HepG2 (cell line): Measurements from ENCODE around the gene ESF1. TPM values are rescaled to one million over a fixed set of nuclear protein-coding genes. Genes with fewer than 3 reads are reported as not detected.
A peak's percentile ranks its signal among the peaks of the same experiment; 100 is the strongest.

Experiments
- AHR ChIP-seq: IDR thresholded peaks from 2 replicates; pipeline ENCODE4 v1.6.1; 2018; ENCODE audit warnings: missing genetic modification reagents, missing compliant biosample characterization
- ATF7-NPFF ChIP-seq: sonication (generic); formaldehyde crosslinking; IDR thresholded peaks from 2 replicates; pipeline ENCODE4 v1.8.1; 2023; ENCODE audit warnings: mild to moderate bottlenecking, low read depth, missing genetic modification reagents, moderate library complexity
- ETV5 ChIP-seq: IDR thresholded peaks from 2 replicates; pipeline ENCODE4 v1.6.1; 2018; ENCODE audit warnings: missing biosample characterization, missing genetic modification reagents, inconsistent platforms, borderline replicate concordance
- HOXA7 ChIP-seq: sonication (generic); formaldehyde crosslinking; IDR thresholded peaks from 2 replicates; pipeline ENCODE4 v1.8.1; 2022; ENCODE audit warnings: mild to moderate bottlenecking, missing genetic modification reagents, moderate library complexity
- JARID2 ChIP-seq: sonication (generic); formaldehyde crosslinking; IDR thresholded peaks from 2 replicates; pipeline ENCODE4 v1.8.1; 2023; ENCODE audit warnings: missing genetic modification reagents, inconsistent platforms; ENCODE audit not compliant: insufficient replicate concordance
- MYNN ChIP-seq: sonication (generic); formaldehyde crosslinking; IDR thresholded peaks from 2 replicates; pipeline ENCODE4 v1.4.0; 2020; ENCODE audit warnings: mild to moderate bottlenecking, low read depth, missing genetic modification reagents
- SALL2 ChIP-seq: sonication (generic); formaldehyde crosslinking; IDR thresholded peaks from 2 replicates; pipeline ENCODE4 v1.8.1; 2023; ENCODE audit warnings: mild to moderate bottlenecking, missing genetic modification reagents, inconsistent platforms
- ZBTB7A ChIP-seq: sonication (generic); formaldehyde crosslinking; IDR thresholded peaks from 2 replicates; pipeline ENCODE4 v1.8.0; 2022; ENCODE audit warnings: mild to moderate bottlenecking, missing genetic modification reagents
- ZC3H4 ChIP-seq: sonication (generic); formaldehyde crosslinking; IDR thresholded peaks from 2 replicates; pipeline ENCODE4 v1.4.0; 2020; ENCODE audit warnings: missing genetic modification reagents, borderline replicate concordance
- ZFX ChIP-seq: sonication (generic); formaldehyde crosslinking; IDR thresholded peaks from 2 replicates; pipeline ENCODE4 v1.4.0; 2020; ENCODE audit warnings: mild to moderate bottlenecking, low read depth, missing genetic modification reagents, moderate library complexity
- ZKSCAN1 ChIP-seq: fragments of 150-350 bp; IDR thresholded peaks from 2 replicates; pipeline ENCODE4 v1.6.1; 2014; ENCODE audit warnings: low read length
- ZNF282 ChIP-seq: fragments of 450-650 bp; IDR thresholded peaks from 2 replicates; pipeline ENCODE4 v1.6.1; 2018; ENCODE audit not compliant: partially characterized antibody
- ZNF333 ChIP-seq: sonication (generic); formaldehyde crosslinking; IDR thresholded peaks from 2 replicates; pipeline ENCODE4 v1.4.0; 2020; ENCODE audit warnings: mild to moderate bottlenecking, missing genetic modification reagents, borderline replicate concordance
- ZNF33A ChIP-seq: sonication (generic); formaldehyde crosslinking; IDR thresholded peaks from 2 replicates; pipeline ENCODE4 v1.5.1; 2020; ENCODE audit warnings: missing genetic modification reagents, mild to moderate bottlenecking, moderate library complexity, borderline replicate concordance
- ZNF430 ChIP-seq: sonication (generic); formaldehyde crosslinking; IDR thresholded peaks from 2 replicates; pipeline ENCODE4 v1.9.0; 2021; ENCODE audit warnings: mild to moderate bottlenecking, missing genetic modification reagents
- ZNF558 ChIP-seq: sonication (generic); formaldehyde crosslinking; IDR thresholded peaks from 2 replicates; pipeline ENCODE4 v1.9.0; 2022; ENCODE audit warnings: mild to moderate bottlenecking, missing genetic modification reagents, borderline replicate concordance
- polyA plus RNA-seq, 8 experiments: library from polyadenylated mRNA; depleted of rRNA in 3 of 8; stranded (reverse) in 7 of 8; unstranded in 1 of 8; fragments of >200 nt; fragmentation: Illumina TruSeq in 4 of 8; extraction: Trizol in 4 of 8; gene quantifications; 2 replicates each; pipeline versions ENCODE4 v1.2.1 to v1.2.3, GENCODE V29; 2011 to 2016; ENCODE audit warnings: low read depth in 4 of 8, missing spikeins in 1 of 8, mixed read lengths in 1 of 8; ENCODE audit not compliant: insufficient read depth in 1 of 8
- total RNA-seq, 5 experiments: library from RNA; depleted of rRNA; stranded (reverse); fragments of >200 nt; fragmentation: Illumina TruSeq; extraction: Trizol; gene quantifications; 2 replicates each; pipeline ENCODE4 v1.2.3, GENCODE V29; 2016; ENCODE audit warnings: low read depth in 1 of 5
- TF ChIP-seq, protein P1 (sequence below): sonication (generic); formaldehyde crosslinking; conservative IDR thresholded peaks from 2 replicates; pipeline ENCODE4 v1.4.0; 2020; ENCODE audit warnings: missing genetic modification reagents
- TF ChIP-seq, protein P2 (sequence below): IDR thresholded peaks from 2 replicates; pipeline ENCODE4 v1.6.1; 2016
- TF ChIP-seq, protein P3 (sequence below): sonication (generic); formaldehyde crosslinking; IDR thresholded peaks from 2 replicates; pipeline ENCODE4 v1.8.0; 2022; ENCODE audit warnings: low read depth, missing genetic modification reagents
- TF ChIP-seq, protein P4 (sequence below): sonication (generic); formaldehyde crosslinking; IDR thresholded peaks from 2 replicates; pipeline ENCODE4 v1.8.0; 2023; ENCODE audit warnings: mild to moderate bottlenecking, missing genetic modification reagents
- TF ChIP-seq, protein P5 (sequence below): IDR thresholded peaks from 2 replicates; pipeline ENCODE4 v1.6.1; 2016; ENCODE audit warnings: control low read depth

The ESF1 gene
- total and polyA plus RNA-seq, 2 of the 13 experiments (the other 11 are each of a cell fraction or from before 2014, with no cell fraction given) = 7.3 to 66.9 TPM

DNA sequence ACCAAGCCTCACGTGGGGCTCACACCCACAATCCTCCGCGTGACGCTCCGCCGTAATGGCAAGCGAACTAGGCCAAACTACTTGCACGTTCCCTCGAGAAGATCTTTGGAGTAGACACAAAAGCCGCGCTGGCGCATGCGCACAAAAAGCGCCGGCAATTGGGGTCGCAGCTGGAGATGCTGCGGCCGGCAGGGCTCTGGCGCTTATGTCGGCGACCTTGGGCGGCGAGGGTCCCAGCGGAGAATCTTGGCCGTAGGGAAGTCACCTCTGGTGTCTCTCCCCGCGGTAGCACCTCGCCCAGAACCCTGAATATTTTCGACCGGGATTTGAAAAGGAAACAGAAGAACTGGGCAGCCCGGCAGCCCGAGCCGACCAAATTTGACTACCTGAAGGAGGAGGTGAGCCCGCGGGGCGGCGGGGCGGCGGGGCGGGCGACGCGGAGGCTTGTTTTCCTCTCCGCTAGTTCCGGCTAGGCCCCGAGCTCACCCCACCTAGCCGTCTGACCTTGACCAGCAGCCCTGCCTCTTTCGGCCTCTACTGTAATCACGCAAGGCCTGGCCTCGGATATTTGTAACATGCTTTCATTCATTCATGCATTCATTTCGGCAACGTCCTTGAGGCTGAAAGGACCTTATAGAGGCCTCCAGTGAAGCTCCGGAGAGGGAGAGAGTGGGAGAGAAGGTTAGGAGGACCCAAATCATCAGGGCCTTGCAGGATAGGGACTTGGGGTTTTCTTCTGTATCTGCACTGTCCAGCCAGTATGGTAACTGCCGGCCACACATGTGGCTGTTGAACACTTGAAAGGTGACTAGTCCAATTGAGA is at the start of gene ESF1, which contains the start of gene NDUFAF5 (continued):
- TF ChIP-seq, protein P1, sequence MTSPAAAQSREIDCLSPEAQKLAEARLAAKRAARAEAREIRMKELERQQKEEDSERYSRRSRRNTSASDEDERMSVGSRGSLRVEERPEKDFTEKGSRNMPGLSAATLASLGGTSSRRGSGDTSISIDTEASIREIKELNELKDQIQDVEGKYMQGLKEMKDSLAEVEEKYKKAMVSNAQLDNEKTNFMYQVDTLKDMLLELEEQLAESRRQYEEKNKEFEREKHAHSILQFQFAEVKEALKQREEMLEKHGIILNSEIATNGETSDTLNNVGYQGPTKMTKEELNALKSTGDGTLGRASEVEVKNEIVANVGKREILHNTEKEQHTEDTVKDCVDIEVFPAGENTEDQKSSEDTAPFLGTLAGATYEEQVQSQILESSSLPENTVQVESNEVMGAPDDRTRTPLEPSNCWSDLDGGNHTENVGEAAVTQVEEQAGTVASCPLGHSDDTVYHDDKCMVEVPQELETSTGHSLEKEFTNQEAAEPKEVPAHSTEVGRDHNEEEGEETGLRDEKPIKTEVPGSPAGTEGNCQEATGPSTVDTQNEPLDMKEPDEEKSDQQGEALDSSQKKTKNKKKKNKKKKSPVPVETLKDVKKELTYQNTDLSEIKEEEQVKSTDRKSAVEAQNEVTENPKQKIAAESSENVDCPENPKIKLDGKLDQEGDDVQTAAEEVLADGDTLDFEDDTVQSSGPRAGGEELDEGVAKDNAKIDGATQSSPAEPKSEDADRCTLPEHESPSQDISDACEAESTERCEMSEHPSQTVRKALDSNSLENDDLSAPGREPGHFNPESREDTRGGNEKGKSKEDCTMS (CRISPR knock-in tag) = no peak
- TF ChIP-seq ZNF282 = no peak
- TF ChIP-seq SALL2 = peak; percentile 96
- TF ChIP-seq ETV5 (CRISPR knock-in tag) = peak; percentile 87
- peak; percentile 94 for TF ChIP-seq HOXA7 (CRISPR knock-in tag)
- TF ChIP-seq JARID2 (CRISPR knock-in tag) = peak; percentile 62
- peak; percentile 91 for TF ChIP-seq ZNF558
- TF ChIP-seq, protein P2, sequence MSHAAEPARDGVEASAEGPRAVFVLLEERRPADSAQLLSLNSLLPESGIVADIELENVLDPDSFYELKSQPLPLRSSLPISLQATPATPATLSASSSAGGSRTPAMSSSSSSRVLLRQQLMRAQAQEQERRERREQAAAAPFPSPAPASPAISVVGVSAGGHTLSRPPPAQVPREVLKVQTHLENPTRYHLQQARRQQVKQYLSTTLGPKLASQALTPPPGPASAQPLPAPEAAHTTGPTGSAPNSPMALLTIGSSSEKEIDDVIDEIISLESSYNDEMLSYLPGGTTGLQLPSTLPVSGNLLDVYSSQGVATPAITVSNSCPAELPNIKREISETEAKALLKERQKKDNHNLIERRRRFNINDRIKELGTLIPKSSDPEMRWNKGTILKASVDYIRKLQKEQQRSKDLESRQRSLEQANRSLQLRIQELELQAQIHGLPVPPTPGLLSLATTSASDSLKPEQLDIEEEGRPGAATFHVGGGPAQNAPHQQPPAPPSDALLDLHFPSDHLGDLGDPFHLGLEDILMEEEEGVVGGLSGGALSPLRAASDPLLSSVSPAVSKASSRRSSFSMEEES (CRISPR knock-in tag) = peak; percentile 99
- peak; percentile 85; the same call in 1 of the 2 replicates for TF ChIP-seq AHR
- TF ChIP-seq, protein P3, sequence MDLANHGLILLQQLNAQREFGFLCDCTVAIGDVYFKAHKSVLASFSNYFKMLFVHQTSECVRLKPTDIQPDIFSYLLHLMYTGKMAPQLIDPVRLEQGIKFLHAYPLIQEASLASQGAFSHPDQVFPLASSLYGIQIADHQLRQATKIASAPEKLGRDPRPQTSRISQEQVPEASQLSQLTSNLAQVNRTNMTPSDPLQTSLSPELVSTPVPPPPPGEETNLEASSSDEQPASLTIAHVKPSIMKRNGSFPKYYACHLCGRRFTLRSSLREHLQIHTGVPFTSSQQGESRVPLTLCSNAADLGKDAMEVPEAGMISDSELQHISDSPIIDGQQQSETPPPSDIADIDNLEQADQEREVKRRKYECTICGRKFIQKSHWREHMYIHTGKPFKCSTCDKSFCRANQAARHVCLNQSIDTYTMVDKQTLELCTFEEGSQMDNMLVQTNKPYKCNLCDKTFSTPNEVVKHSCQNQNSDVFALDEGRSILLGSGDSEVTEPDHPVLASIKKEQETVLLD (CRISPR knock-in tag) = peak; percentile 81; the same call in 1 of the 2 replicates
- TF ChIP-seq ZNF33A = no peak; the same call in 1 of the 2 replicates
- peak; percentile 93; the same call in 1 of the 2 replicates for TF ChIP-seq ZNF430 (CRISPR knock-in tag)
- peak; percentile 49 for TF ChIP-seq ZKSCAN1
- TF ChIP-seq, protein P4, sequence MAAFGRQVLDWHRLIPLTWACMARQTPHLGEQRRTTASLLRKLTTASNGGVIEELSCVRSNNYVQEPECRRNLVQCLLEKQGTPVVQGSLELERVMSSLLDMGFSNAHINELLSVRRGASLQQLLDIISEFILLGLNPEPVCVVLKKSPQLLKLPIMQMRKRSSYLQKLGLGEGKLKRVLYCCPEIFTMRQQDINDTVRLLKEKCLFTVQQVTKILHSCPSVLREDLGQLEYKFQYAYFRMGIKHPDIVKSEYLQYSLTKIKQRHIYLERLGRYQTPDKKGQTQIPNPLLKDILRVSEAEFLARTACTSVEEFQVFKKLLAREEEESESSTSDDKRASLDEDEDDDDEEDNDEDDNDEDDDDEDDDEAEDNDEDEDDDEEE = peak; percentile 93; the same call in 1 of the 2 replicates
- peak; percentile 99 for TF ChIP-seq ZFX (CRISPR knock-in tag)
- peak; percentile 85; the same call in 1 of the 2 replicates for TF ChIP-seq ZC3H4 (CRISPR knock-in tag)
- peak; percentile 92; the same call in 1 of the 2 replicates for TF ChIP-seq MYNN
- TF ChIP-seq ZNF333 = peak; percentile 96
- no peak; the same call in 1 of the 2 replicates for TF ChIP-seq ATF7-NPFF (CRISPR knock-in tag)
- TF ChIP-seq, protein P5, sequence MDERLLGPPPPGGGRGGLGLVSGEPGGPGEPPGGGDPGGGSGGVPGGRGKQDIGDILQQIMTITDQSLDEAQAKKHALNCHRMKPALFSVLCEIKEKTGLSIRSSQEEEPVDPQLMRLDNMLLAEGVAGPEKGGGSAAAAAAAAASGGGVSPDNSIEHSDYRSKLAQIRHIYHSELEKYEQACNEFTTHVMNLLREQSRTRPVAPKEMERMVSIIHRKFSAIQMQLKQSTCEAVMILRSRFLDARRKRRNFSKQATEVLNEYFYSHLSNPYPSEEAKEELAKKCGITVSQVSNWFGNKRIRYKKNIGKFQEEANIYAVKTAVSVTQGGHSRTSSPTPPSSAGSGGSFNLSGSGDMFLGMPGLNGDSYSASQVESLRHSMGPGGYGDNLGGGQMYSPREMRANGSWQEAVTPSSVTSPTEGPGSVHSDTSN = no peak
- TF ChIP-seq ZBTB7A (CRISPR knock-in tag) = peak; percentile 94; the same call in 1 of the 2 replicates
